Esophagus squamous epithelium (tissue), 5 donors: ENCODE results near the gene MTFR1L. TPM values are rescaled to one million over a fixed set of nuclear protein-coding genes. Genes with fewer than 3 reads are reported as not detected.

Experiments used
- DNase-seq: peaks from one replicate; lab custom pipeline; 2025; lab: John Stamatoyannopoulos, UW
- H3K27ac ChIP-seq, 4 donors: fragments of 200-600 bp; sonication (generic); one replicate each; pipeline ENCODE4 v1.5.1; 2016 to 2019; ENCODE audit warnings: mild to moderate bottlenecking in 1 of 4
- H3K27me3 ChIP-seq, 4 donors: fragments of 200-600 bp; sonication (generic); 1 replicate in 3 of 4; 2 replicates in 1 of 4; pipeline versions ENCODE4 v1.5.1 to v1.6.0; 2017 to 2021; ENCODE audit warnings: antibody characterized with exemption in 1 of 4
- H3K36me3 ChIP-seq, 3 donors: fragments of 200-600 bp; sonication (generic); one replicate each; pipeline ENCODE4 v1.5.1; 2016 to 2019
- H3K4me1 ChIP-seq, 3 donors: fragments of 200-600 bp; sonication (generic); one replicate each; pipeline ENCODE4 v1.5.1; 2017 to 2019
- H3K4me3 ChIP-seq, 4 donors: fragments of 200-600 bp; sonication (generic); 1 replicate in 3 of 4; 2 replicates in 1 of 4; pipeline ENCODE4 v1.5.1; 2016 to 2019; ENCODE audit warnings: mild to moderate bottlenecking in 2 of 4, moderate library complexity in 1 of 4
- H3K9me3 ChIP-seq, 3 donors: fragments of 200-600 bp; sonication (generic); one replicate each; pipeline ENCODE4 v1.5.1; 2016 to 2019
- CTCF ChIP-seq, 6 experiments: fragments of 450-650 bp in 4 of 6; fragments of 200-600 bp in 2 of 6; sonication (generic) in 2 of 6; IDR thresholded peaks; one replicate each; pipeline ENCODE4 v1.5.1; 2016 to 2019; ENCODE audit warnings: antibody characterized with exemption in 6 of 6, mild to moderate bottlenecking in 4 of 6, moderate library complexity in 4 of 6
- POLR2A ChIP-seq, 4 donors: fragments of 450-650 bp; IDR thresholded peaks; one replicate each; pipeline ENCODE4 v1.6.1; 2017; ENCODE audit warnings: antibody characterized with exemption in 4 of 4, mild to moderate bottlenecking in 4 of 4, moderate library complexity in 3 of 4
- WGBS, 2 donors: methylation state at CpG; one replicate each; pipeline ENCODE4 v1.1.5; 2018; 5-methylcytosine and 5-hydroxymethylcytosine counted together
- intact Hi-C: fragments of 100-400 bp; cut with DNase I; formaldehyde crosslinking; loops from one replicate; pipeline ENCODE4 v1.15.0; 2022
- total RNA-seq, 4 donors: library from RNA; depleted of rRNA; stranded (reverse); fragments of >200 nt; gene quantifications; one replicate each; pipeline ENCODE4 v1.1.0, GENCODE V29; 2016
- donor health status: DM: yes; HTN: yes; CAD: no.

The MTFR1L gene
- total RNA-seq, 4 donors from 2014 or later, result 24.4 to 53.8 (median 28.3) TPM

DNA sequence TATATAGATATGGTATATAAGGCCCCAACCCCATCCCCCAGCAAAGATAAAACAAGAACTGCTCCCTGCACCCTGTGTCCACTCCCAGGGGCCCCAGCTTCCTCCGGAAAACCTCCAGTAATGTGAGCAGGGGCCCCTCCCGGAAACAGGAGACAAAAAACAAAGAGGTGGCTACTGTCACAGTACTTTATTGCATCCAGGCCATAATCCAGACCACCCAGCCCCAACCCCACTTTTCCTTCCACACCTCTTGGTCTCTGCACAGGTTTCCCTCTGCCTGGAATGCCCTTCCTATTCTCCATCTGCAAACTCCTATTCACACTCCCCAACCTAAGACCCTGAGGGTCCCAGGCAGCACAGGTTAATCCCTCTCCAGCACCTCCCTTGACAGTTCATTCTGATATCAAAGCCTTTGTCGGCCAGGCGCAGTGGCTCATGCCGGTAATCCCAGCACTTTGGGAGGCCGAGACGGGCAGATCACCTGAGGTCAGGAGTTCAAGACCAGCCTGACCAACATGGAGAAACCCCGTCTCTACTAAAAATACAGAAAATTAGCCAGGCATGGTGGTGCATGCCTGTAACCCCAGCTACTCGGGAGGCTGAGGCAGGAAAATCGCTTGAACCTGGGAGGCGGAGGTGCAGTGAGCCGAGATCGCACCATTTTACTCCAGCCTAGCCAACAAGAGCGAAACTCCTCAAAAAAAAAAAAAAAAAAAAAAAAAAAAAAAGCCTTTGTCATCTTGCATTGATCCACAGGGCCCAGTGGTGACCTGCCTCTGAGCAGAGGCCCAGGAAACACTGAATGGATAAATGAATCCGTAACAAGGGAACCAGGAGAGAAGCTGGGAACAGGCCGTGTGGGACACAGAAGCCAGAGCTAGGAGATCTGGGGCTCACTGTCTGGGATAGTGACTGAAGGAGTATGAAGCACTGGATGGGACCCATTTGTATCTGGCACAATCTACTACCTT is 41.8 kb downstream of the MTFR1L start:
- WGBS, 2 donors, result 57 to 68% methylated on average over 4 to 10 of the region's 16 CpGs
- no peaks in the 10 kb centered on the region for H3K9me3 ChIP-seq
- peaks cover 0 to 16% (median 0%) of the 10 kb centered on the region in 3 donors for H3K36me3 ChIP-seq
- TF ChIP-seq CTCF (IDR thresholded peaks at IDR 0.05) (no peak), POLR2A (IDR thresholded peaks at IDR 0.05) (no peak)
- H3K4me3 ChIP-seq, result no peak overlapping the region
- no peaks in the 10 kb centered on the region for H3K27me3 ChIP-seq
- H3K4me1 ChIP-seq, result peaks cover 12 to 59% (median 12%) of the 10 kb centered on the region in 3 donors
- DNase-seq, result no peak
- H3K27ac ChIP-seq, result peak overlapping the region in 2 of 4 donors; percentile 17 to 62
- intact Hi-C loops, result no loop called here

DNA sequence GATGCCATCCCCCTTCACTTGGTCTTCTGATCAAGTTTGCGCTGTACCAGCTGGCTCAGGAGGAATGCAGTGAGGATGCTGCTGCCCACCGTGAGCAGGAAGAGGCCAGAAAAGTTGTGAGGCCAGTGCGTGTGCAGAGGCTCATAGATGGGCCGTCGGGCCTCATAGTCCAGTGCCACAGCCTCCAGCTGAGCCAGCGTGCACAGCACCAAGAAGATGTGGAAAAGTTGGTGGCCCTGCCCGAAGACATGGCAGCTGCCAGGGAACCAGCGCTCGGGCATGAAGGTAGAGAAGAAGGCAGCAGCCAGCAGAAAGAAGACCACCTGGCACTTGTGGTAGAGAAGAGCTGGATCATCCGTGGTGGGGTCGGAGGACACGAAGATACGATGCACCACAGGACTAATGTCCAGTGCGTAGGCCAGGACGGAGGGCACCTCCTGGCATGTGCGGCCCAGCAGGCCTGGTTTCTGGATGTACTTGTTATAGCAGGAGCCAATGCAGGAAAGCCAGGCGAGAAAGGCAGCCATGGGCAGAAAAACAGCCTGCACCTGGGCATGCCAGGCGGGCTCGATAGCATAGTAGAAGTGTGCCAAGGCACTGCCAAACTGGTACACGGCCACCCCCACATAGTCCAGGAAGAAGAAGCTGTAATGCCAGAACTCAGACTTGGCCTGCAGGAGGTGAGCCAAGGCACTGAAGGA is 43.2 kb downstream of the MTFR1L start:
- no peak for DNase-seq
- H3K9me3 ChIP-seq, result no peaks in the 10 kb centered on the region
- no peaks in the 10 kb centered on the region for H3K27me3 ChIP-seq
- intact Hi-C loops, result no loop called here
- peak overlapping the region in 2 of 4 donors; percentile 49 to 62 for H3K27ac ChIP-seq
- H3K4me3 ChIP-seq, result no peak overlapping the region
- peaks cover 0 to 16% (median 0%) of the 10 kb centered on the region in 3 donors for H3K36me3 ChIP-seq
- no peak for TF ChIP-seq POLR2A (IDR thresholded peaks at IDR 0.05)
- H3K4me1 ChIP-seq, result peaks cover 17 to 73% (median 22%) of the 10 kb centered on the region in 3 donors
- 62 to 83% methylated on average over 17 to 19 of the region's 20 CpGs for WGBS, 2 donors

DNA sequence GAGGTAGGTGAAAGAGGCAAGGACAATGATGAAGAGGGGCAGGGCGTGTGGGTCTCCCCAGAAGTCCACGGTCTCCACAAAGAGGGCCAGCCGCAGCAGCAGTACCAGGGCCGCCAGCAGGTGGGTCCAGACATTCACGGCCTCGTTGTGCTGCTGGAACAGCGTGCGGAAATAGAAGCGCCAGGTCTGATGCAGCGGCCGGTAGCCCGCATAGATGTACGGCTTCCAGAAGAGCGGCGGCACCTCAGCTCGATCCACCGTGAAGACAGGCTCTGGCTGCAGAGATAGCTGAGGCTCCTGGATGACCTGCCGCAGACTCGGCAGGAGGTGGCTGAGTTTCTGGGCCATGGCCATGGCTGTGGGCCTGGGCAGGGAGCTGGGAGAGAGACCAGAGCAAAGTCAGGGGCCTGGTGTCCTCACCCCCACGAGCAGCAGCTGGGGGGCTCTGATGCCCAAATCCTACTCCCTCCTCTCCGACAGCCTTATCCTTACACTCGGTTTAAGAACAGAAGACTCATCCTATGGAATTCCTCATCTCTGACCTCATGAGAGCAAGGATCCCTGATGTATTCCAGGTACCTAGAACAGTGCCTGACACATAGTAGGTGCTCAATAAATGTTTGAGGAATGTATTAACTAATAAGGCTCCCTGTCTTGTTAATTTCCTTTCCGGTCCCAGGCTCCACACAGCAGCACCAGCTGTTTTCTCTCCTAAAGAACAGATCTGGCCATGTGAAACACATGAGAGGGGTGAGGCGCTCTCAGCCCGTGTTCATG is 43.9 kb downstream of the MTFR1L start:
- intact Hi-C loops, result no loop called here
- Histone ChIP-seq H3K27me3 (no peaks in the 10 kb centered on the region), H3K4me3 (no peak overlapping the region), H3K36me3 (peaks cover 0 to 17% (median 0%) of the 10 kb centered on the region in 3 donors), H3K4me1 (peaks cover 17 to 73% (median 26%) of the 10 kb centered on the region in 3 donors), H3K9me3 (no peaks in the 10 kb centered on the region), H3K27ac (peak overlapping the region in 2 of 4 donors; percentile 49 to 62)
- DNase-seq, result no peak
- peak in 3 of 6 experiments; percentile 25 to 52 (median 50) for TF ChIP-seq CTCF (IDR thresholded peaks at IDR 0.05)
- no peak for TF ChIP-seq POLR2A (IDR thresholded peaks at IDR 0.05)
- WGBS, 2 donors, result 63 to 73% methylated on average over 15 to 25 of the region's 25 CpGs

DNA sequence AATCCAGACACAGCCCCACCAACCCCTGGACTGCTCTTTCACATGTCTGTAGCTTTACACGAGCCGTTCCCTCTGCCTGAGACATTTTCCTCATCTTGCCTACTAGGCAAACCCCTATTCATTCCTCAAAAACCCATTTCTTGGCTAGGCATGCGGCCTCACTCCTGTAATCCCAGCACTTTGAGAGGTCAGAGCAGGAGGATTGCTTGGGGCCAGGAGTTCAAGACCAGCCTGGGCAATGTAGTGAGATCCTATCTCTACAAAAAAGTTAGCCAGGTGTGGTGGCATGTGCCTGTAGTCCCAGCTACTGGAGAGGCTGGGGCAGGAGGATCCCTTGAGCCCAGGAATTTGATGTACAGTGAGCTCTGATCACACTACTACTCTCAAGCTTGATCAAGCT is 44.7 kb downstream of the MTFR1L start:
- H3K4me1 ChIP-seq, result peaks cover 12 to 67% (median 26%) of the 10 kb centered on the region in 3 donors
- TF ChIP-seq CTCF (IDR thresholded peaks at IDR 0.05) (no peak), POLR2A (IDR thresholded peaks at IDR 0.05) (no peak)
- DNase-seq, result no peak
- no peaks in the 10 kb centered on the region for H3K9me3 ChIP-seq
- H3K27me3 ChIP-seq, result no peaks in the 10 kb centered on the region
- intact Hi-C loops, result no loop called here
- H3K4me3 ChIP-seq, result no peak overlapping the region
- peaks cover 0 to 24% (median 0%) of the 10 kb centered on the region in 3 donors for H3K36me3 ChIP-seq
- 88% methylated on average over 3 of the region's 3 CpGs for WGBS, 2 donors
- no peak overlapping the region for H3K27ac ChIP-seq

DNA sequence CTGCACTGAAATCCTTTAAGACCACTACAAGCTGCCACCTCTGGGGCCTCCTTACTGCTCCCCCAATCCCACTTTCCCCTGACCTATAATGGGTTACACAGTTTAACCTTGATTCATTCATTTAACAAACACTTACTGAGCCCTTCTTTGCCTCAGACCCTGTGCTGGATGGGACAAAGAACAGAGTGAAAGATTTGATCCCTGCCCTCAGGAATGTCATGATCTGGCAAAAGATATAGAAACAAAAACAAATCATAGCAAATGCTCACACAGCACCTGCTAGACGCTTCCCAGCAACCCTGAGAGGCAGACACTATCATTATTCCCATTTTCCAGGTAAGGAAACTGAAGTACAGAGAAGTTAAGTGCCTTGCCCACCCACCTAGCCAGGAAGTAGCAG is 46.5 kb downstream of the MTFR1L start:
- H3K27ac ChIP-seq, result no peak overlapping the region
- no peak overlapping the region for H3K4me3 ChIP-seq
- 67 to 75% methylated on average over 1 of the region's 1 CpG for WGBS, 2 donors
- TF ChIP-seq POLR2A (IDR thresholded peaks at IDR 0.05) (no peak), CTCF (IDR thresholded peaks at IDR 0.05) (no peak)
- no peaks in the 10 kb centered on the region for H3K9me3 ChIP-seq
- H3K4me1 ChIP-seq, result peaks cover 16 to 66% (median 23%) of the 10 kb centered on the region in 3 donors
- H3K27me3 ChIP-seq, result no peaks in the 10 kb centered on the region
- intact Hi-C loops, result no loop called here
- peaks cover 0 to 36% (median 4%) of the 10 kb centered on the region in 3 donors for H3K36me3 ChIP-seq
- DNase-seq, result no peak
